ENCODE results near the gene OPRD1. TPM values are rescaled to one million over a fixed set of nuclear protein-coding genes. Genes with fewer than 3 reads are reported as not detected.
"Not testable (repeated sequence)": the region's sequence is repeated elsewhere in the genome, so short reads cannot be mapped to it uniquely, and the experiment has no call there.

The OPRD1 gene
- total RNA-seq, 4 donors from 2014 or later, result 0.24 TPM; not detected in 3

- no peak overlapping the region for H3K27ac ChIP-seq
- H3K27me3 ChIP-seq, result no peaks in the 10 kb centered on the region
- H3K36me3 ChIP-seq, result no peaks in the 10 kb centered on the region
- no peaks in the 10 kb centered on the region for H3K4me1 ChIP-seq
- no peak for TF ChIP-seq POLR2A (IDR thresholded peaks at IDR 0.05)
- no peak overlapping the region for H3K4me3 ChIP-seq (replicated peaks in 1 of 3)
- intact Hi-C loops (cut with DNase I), result no loop called here
- 59 to 75% methylated on average over 4 of the region's 12 CpGs for WGBS, 2 donors
- DNase-seq, result no peak
- H3K9me3 ChIP-seq, result no peaks in the 10 kb centered on the region
These were observed 21.5 kb upstream of the OPRD1 start for GRCh38 chr1:28790377-28791035.

- intact Hi-C loops (cut with DNase I); H3K36me3 ChIP-seq; H3K4me3 ChIP-seq (replicated peaks in 1 of 3); H3K27me3 ChIP-seq; H3K27ac ChIP-seq; H3K9me3 ChIP-seq; DNase-seq; H3K4me1 ChIP-seq: not testable (repeated sequence)
- 95% methylated on average over 2 of the region's 2 CpGs for WGBS, 2 donors
These were observed 20.0 kb upstream of the OPRD1 start for GRCh38 chr1:28791929-28792328.

GRCh38 chr1:28792644-28793121, 19.3 kb upstream of the OPRD1 start:
- TF ChIP-seq CTCF (IDR thresholded peaks at IDR 0.05) (no peak), POLR2A (IDR thresholded peaks at IDR 0.05) (no peak)
- no peak for DNase-seq
- Histone ChIP-seq H3K27me3 (no peaks in the 10 kb centered on the region), H3K27ac (no peak overlapping the region), H3K36me3 (no peaks in the 10 kb centered on the region), H3K9me3 (no peaks in the 10 kb centered on the region), H3K4me1 (no peaks in the 10 kb centered on the region), H3K4me3 (replicated peaks in 1 of 3) (no peak overlapping the region)
- WGBS, 2 donors, result 77 to 85% methylated on average over 1 of the region's 1 CpG
- intact Hi-C loops (cut with DNase I), result no loop called here

GRCh38 chr1:28794582-28794981, 17.4 kb upstream of the OPRD1 start:
- H3K27me3 ChIP-seq; H3K4me3 ChIP-seq (replicated peaks in 1 of 3); H3K9me3 ChIP-seq; DNase-seq; H3K27ac ChIP-seq; H3K4me1 ChIP-seq; intact Hi-C loops (cut with DNase I); H3K36me3 ChIP-seq: not testable (repeated sequence)
- 90 to 95% methylated on average over 5 of the region's 5 CpGs for WGBS, 2 donors

- H3K36me3 ChIP-seq, result no peaks in the 10 kb centered on the region
- no peaks in the 10 kb centered on the region for H3K4me1 ChIP-seq
- no peaks in the 10 kb centered on the region for H3K9me3 ChIP-seq
- H3K27me3 ChIP-seq, result no peaks in the 10 kb centered on the region
- no peak overlapping the region for H3K4me3 ChIP-seq (replicated peaks in 1 of 3)
- H3K27ac ChIP-seq, result no peak overlapping the region
- 63% methylated on average over 18 of the region's 18 CpGs for WGBS, 2 donors
- no peak for DNase-seq
- no peak for TF ChIP-seq POLR2A (IDR thresholded peaks at IDR 0.05)
- no peak for TF ChIP-seq CTCF (IDR thresholded peaks at IDR 0.05)
- intact Hi-C loops (cut with DNase I), result no loop called here
These were observed 15.4 kb upstream of the OPRD1 start for GRCh38 chr1:28796352-28797211.

- H3K4me3 ChIP-seq (replicated peaks in 1 of 3), result no peak overlapping the region
- H3K27ac ChIP-seq, result no peak overlapping the region
- no peak for TF ChIP-seq POLR2A (IDR thresholded peaks at IDR 0.05)
- no peak for TF ChIP-seq CTCF (IDR thresholded peaks at IDR 0.05)
- H3K4me1 ChIP-seq, result no peaks in the 10 kb centered on the region
- intact Hi-C loops (cut with DNase I), result no loop called here
- H3K9me3 ChIP-seq, result no peaks in the 10 kb centered on the region
- 20 to 37% methylated on average over 2 to 3 of the region's 3 CpGs for WGBS, 2 donors
- DNase-seq, result no peak
- no peaks in the 10 kb centered on the region for H3K36me3 ChIP-seq
- H3K27me3 ChIP-seq, result no peaks in the 10 kb centered on the region
These were observed 11.6 kb upstream of the OPRD1 start for GRCh38 chr1:28800324-28800723.
